ENCODE results near the gene GPC6. TPM values are rescaled to one million over a fixed set of nuclear protein-coding genes. Genes with fewer than 3 reads are reported as not detected.

Gene GPC6
- total RNA-seq, 2 experiments from 2014 or later, result not detected

DNA sequence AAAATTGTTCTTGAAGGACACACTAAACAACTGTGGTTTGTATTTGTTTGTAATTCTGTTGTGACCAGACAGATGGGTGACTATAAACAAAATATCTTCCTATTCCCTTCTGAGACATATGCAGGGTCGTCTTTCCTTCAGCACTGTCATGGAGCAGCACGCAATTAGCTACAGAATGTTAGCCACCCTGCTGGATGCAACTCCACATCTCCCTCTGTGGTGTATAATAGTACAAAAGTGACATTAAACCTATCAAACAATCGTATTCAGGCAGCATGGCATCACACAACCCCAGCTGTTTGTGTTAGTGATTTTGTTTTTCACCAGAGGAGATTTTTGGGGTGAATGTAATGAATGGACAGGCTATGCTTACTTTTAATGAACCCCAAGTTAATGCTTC is 146.2 kb downstream of the GPC6 start:
- no peaks in the 10 kb centered on the region for H3K79me2 ChIP-seq (ENCODE audit: insufficient read depth, low read depth, low read length)
- no peak overlapping the region for H3K27ac ChIP-seq (ENCODE audit: low read depth, low read length, poor library complexity, severe bottlenecking)
- H2AFZ ChIP-seq (ENCODE audit: low read length), result 0 out of 2 replicates have a peak overlapping the region, but pooled peaks have one; percentile 29
- peaks cover 20% of the 10 kb centered on the region for H3K4me1 ChIP-seq (ENCODE audit: insufficient read depth, low read length, poor library complexity, severe bottlenecking)
- CTCF ChIA-PET (ENCODE audit: unreplicated experiment), result no interaction called here
- H3K9me3 ChIP-seq (ENCODE audit: low read length), result no peaks in the 10 kb centered on the region
- no peak overlapping the region for H3K4me2 ChIP-seq (ENCODE audit: low read length)
- H3K4me3 ChIP-seq (ENCODE audit: low read depth, low read length, poor library complexity, severe bottlenecking), result no peak overlapping the region
- DNase-seq (ENCODE audit: low spot score), result no peak
- no TSS peak for BruUV-seq (replicated peaks)
- H4K20me1 ChIP-seq (ENCODE audit: insufficient read depth, low read length), result no peaks in the 10 kb centered on the region
- intact Hi-C loops (cut with micrococcal nuclease; ENCODE audit: unreplicated experiment), result no loop called here
- POLR2A ChIA-PET, result no interaction called here
- H3K9me2 ChIP-seq (ENCODE audit: insufficient read depth, low read length), result no peaks in the 10 kb centered on the region
- TF ChIP-seq EZH2phosphoT487 (IDR thresholded peaks at IDR 0.05; ENCODE audit: borderline replicate concordance, low read depth, low read length), result no peak
- TF ChIP-seq, protein P1, sequence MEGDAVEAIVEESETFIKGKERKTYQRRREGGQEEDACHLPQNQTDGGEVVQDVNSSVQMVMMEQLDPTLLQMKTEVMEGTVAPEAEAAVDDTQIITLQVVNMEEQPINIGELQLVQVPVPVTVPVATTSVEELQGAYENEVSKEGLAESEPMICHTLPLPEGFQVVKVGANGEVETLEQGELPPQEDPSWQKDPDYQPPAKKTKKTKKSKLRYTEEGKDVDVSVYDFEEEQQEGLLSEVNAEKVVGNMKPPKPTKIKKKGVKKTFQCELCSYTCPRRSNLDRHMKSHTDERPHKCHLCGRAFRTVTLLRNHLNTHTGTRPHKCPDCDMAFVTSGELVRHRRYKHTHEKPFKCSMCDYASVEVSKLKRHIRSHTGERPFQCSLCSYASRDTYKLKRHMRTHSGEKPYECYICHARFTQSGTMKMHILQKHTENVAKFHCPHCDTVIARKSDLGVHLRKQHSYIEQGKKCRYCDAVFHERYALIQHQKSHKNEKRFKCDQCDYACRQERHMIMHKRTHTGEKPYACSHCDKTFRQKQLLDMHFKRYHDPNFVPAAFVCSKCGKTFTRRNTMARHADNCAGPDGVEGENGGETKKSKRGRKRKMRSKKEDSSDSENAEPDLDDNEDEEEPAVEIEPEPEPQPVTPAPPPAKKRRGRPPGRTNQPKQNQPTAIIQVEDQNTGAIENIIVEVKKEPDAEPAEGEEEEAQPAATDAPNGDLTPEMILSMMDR (conservative IDR thresholded peaks at IDR 0.05; ENCODE audit: low read length), result no peak
- H3K36me3 ChIP-seq (ENCODE audit: insufficient read depth, low read length), result no peaks in the 10 kb centered on the region

DNA sequence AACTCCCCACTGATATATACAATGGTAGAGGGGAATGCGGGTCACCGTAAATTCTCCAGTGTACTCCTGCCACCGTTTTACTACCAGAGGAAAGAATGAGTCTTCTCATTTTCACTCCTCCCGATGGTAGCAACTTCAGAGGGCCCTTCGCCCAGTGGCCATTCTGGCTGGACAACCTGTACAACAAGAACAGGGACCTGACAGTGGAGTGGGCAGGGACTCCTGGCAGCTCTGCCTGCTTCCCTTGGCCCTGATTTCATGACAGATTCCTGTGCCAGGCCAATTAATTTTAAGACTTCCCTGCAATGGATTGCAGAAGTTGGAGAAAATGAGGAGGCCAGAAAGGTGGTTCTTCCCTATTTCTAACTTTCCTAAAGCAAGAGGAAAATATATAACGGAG is 148.9 kb downstream of the GPC6 start:
- H3K4me2 ChIP-seq (ENCODE audit: low read length), result no peak overlapping the region
- H2AFZ ChIP-seq (ENCODE audit: low read length), result peak overlapping the region; percentile 19; the same call in 1 of the 2 replicates
- intact Hi-C loops (cut with micrococcal nuclease; ENCODE audit: unreplicated experiment), result no loop called here
- no peaks in the 10 kb centered on the region for H3K36me3 ChIP-seq (ENCODE audit: insufficient read depth, low read length)
- H3K9me3 ChIP-seq (ENCODE audit: low read length), result no peaks in the 10 kb centered on the region
- peaks cover 29% of the 10 kb centered on the region for H3K4me1 ChIP-seq (ENCODE audit: insufficient read depth, low read length, poor library complexity, severe bottlenecking)
- TF ChIP-seq, protein P1 (conservative IDR thresholded peaks at IDR 0.05; ENCODE audit: low read length), result no peak
- TF ChIP-seq EZH2phosphoT487 (IDR thresholded peaks at IDR 0.05; ENCODE audit: borderline replicate concordance, low read depth, low read length), result no peak
- no peaks in the 10 kb centered on the region for H3K9me2 ChIP-seq (ENCODE audit: insufficient read depth, low read length)
- ChIA-PET CTCF (ENCODE audit: unreplicated experiment) (no interaction called here), POLR2A (no interaction called here)
- H4K20me1 ChIP-seq (ENCODE audit: insufficient read depth, low read length), result no peaks in the 10 kb centered on the region
- no peak overlapping the region for H3K4me3 ChIP-seq (ENCODE audit: low read depth, low read length, poor library complexity, severe bottlenecking)
- H3K79me2 ChIP-seq (ENCODE audit: insufficient read depth, low read depth, low read length), result no peaks in the 10 kb centered on the region
- H3K27ac ChIP-seq (ENCODE audit: low read depth, low read length, poor library complexity, severe bottlenecking), result peak overlapping the region; percentile 97
- BruUV-seq (replicated peaks), result no TSS peak
- DNase-seq (ENCODE audit: low spot score), result no peak

DNA sequence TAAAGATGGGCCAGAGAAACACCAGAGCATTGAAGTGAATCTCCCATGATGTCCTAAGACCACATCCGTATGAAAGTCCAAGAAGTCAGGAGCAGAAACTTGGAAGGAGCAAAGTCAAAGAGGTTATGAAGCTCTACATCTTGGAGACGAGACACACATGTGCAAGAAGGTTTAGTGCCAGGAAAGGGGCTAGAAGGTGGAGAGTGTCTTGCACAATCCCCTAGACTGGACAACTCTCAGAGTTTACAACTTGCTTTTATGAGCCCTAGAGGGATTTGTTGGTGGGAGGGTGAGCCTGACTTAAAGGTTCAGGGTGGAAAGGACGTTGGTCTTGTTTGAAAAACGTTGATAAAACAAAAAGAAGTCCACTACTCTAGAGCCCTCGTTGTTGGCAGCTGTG is 150.6 kb downstream of the GPC6 start:
- Histone ChIP-seq H3K36me3 (ENCODE audit: insufficient read depth, low read length) (no peaks in the 10 kb centered on the region), H3K27ac (ENCODE audit: low read depth, low read length, poor library complexity, severe bottlenecking) (peak overlapping the region; percentile 97), H4K20me1 (ENCODE audit: insufficient read depth, low read length) (no peaks in the 10 kb centered on the region), H3K9me2 (ENCODE audit: insufficient read depth, low read length) (no peaks in the 10 kb centered on the region), H2AFZ (ENCODE audit: low read length) (peak overlapping the region; percentile 64; the same call in 1 of the 2 replicates), H3K4me2 (ENCODE audit: low read length) (peak overlapping the region; percentile 61), H3K4me1 (ENCODE audit: insufficient read depth, low read length, poor library complexity, severe bottlenecking) (peaks cover 29% of the 10 kb centered on the region), H3K79me2 (ENCODE audit: insufficient read depth, low read depth, low read length) (no peaks in the 10 kb centered on the region), H3K9me3 (ENCODE audit: low read length) (no peaks in the 10 kb centered on the region), H3K4me3 (ENCODE audit: low read depth, low read length, poor library complexity, severe bottlenecking) (peak overlapping the region; percentile 31)
- intact Hi-C loops (cut with micrococcal nuclease; ENCODE audit: unreplicated experiment), result no loop called here
- BruUV-seq (replicated peaks), result no TSS peak
- no peak for TF ChIP-seq EZH2phosphoT487 (IDR thresholded peaks at IDR 0.05; ENCODE audit: borderline replicate concordance, low read depth, low read length)
- TF ChIP-seq, protein P1 (conservative IDR thresholded peaks at IDR 0.05; ENCODE audit: low read length), result no peak
- CTCF ChIA-PET (ENCODE audit: unreplicated experiment), result no interaction called here
- DNase-seq (ENCODE audit: low spot score), result peak; percentile 75
- POLR2A ChIA-PET, result no interaction called here

Data from OCI-LY7 (cell line).